Gastroesophageal sphincter (tissue), 3 donors: ENCODE results near the gene TMEM220.

Experiments used
- CTCF ChIP-seq, 4 experiments: fragments of 200-600 bp in 2 of 4; fragments of 450-650 bp in 2 of 4; sonication (generic) in 1 of 4; IDR thresholded peaks; one replicate each; pipeline ENCODE4 v1.5.1; 2017 to 2019; ENCODE audit warnings: antibody characterized with exemption in 4 of 4, mild to moderate bottlenecking in 2 of 4, moderate library complexity in 2 of 4
- EP300 ChIP-seq: sonication (generic); formaldehyde crosslinking; IDR thresholded peaks from one replicate; pipeline ENCODE4 v1.6.1; 2017; ENCODE audit warnings: antibody characterized with exemption, mild to moderate bottlenecking
- POLR2A ChIP-seq, 2 donors: fragments of 450-650 bp; IDR thresholded peaks; one replicate each; pipeline ENCODE4 v1.6.1; 2017; ENCODE audit warnings: antibody characterized with exemption in 2 of 2, mild to moderate bottlenecking in 2 of 2, moderate library complexity in 1 of 2
- POLR2AphosphoS5 ChIP-seq: sonication (generic); formaldehyde crosslinking; IDR thresholded peaks from one replicate; pipeline ENCODE4 v1.6.1; 2017; ENCODE audit warnings: antibody characterized with exemption

- no peak for TF ChIP-seq EP300
- no peak for TF ChIP-seq CTCF (IDR thresholded peaks at IDR 0.05)
- TF ChIP-seq POLR2A (IDR thresholded peaks at IDR 0.05) = no peak
- TF ChIP-seq POLR2AphosphoS5 = no peak
Measured at GRCh38 chr17:10735251-10735650, 5.4 kb upstream of the TMEM220 start.
